Neural crest cell (in vitro differentiated cells): ENCODE results near the gene CFAP73. TPM values are rescaled to one million over a fixed set of nuclear protein-coding genes. Genes with fewer than 3 reads are reported as not detected.

Experiments used
- DNase-seq: peaks from one replicate; pipeline ENCODE4 v3.0.0; 2021; ENCODE audit warnings: low read depth, mixed read lengths, low spot score
- H3K27ac Mint-ChIP-seq: one replicate; pipeline ENCODE4 v1.8.0; 2021; ENCODE audit warnings: mild to moderate bottlenecking, mixed read lengths; ENCODE audit not compliant: unreplicated experiment
- H3K27me3 Mint-ChIP-seq: 2 replicates; pipeline ENCODE4 v1.8.0; 2021; ENCODE audit warnings: low read depth, mild to moderate bottlenecking, mixed read lengths
- H3K36me3 Mint-ChIP-seq: 2 replicates; pipeline ENCODE4 v1.8.0; 2021; ENCODE audit warnings: low read depth, mild to moderate bottlenecking, mixed read lengths
- H3K4me1 Mint-ChIP-seq: 2 replicates; pipeline ENCODE4 v1.8.0; 2021; ENCODE audit warnings: mixed read lengths
- H3K4me3 Mint-ChIP-seq: one replicate; pipeline ENCODE4 v1.8.0; 2021; ENCODE audit warnings: mild to moderate bottlenecking, mixed read lengths
- H3K9me3 Mint-ChIP-seq: 2 replicates; pipeline ENCODE4 v1.8.0; 2021; ENCODE audit warnings: mixed read lengths
- total RNA-seq: library from RNA; stranded (reverse); gene quantifications from 2 replicates; pipeline ENCODE4 v1.2.1, GENCODE V29; 2021
- TF ChIP-seq, protein P1 (sequence below): fragments of 200-600 bp; sonication (generic); conservative IDR thresholded peaks from 2 replicates; pipeline ENCODE4 v1.5.0; 2021; ENCODE audit warnings: antibody characterized with exemption, mild to moderate bottlenecking

CFAP73 gene
- total RNA-seq, 1 donor from 2014 or later, result not detected

DNA sequence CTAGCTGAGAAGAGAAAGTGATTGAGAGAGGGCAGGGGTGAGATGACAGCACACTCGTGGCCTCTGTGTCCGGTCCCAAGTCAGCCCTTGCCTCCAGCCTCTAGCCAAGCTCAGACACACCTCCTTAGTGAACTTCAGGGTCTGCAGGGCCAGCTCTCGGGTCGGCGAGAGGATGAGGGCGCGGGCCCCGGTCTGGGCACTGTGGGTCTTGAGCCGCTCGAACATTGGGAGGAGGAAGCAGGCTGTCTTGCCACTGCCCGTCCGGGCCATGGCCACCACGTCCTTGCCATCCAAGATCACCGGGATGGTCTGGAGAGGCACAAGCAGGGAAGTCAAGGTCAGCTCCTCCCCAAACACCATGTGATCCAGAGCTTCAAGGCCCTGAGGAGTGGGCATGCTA lies 29.5 kb downstream of the CFAP73 start:
- peaks cover 22% of the 10 kb centered on the region for H3K36me3 Mint-ChIP-seq
- no peaks in the 10 kb centered on the region for H3K9me3 Mint-ChIP-seq

DNA sequence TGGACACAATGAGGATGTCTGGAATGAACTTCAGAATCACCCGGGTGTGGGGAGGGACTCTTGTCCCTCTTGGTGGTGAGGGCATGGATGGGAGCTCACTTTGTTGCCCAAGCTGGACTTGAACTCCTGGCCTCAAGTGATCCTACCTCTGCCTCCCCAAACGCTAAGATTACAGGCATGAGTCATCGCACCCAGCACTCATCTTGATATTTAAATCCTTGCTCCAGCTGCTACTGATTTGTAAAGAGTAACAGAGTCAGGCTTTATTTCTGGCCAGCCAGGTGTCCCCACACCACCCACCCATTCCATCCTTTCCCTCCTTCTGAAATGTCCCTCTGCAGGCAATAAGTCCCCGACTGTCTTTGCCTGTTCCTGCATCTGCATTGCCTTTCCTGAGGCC lies 30.8 kb downstream of the CFAP73 start:
- no peaks in the 10 kb centered on the region for H3K9me3 Mint-ChIP-seq
- H3K27me3 Mint-ChIP-seq, result no peaks in the 10 kb centered on the region
- peak overlapping the region; percentile 45 for H3K4me3 Mint-ChIP-seq
- peaks cover 18% of the 10 kb centered on the region for H3K36me3 Mint-ChIP-seq
- H3K27ac Mint-ChIP-seq, result no peak overlapping the region
- peaks cover 6% of the 10 kb centered on the region for H3K4me1 Mint-ChIP-seq
- no peak for DNase-seq
- TF ChIP-seq, protein P1, sequence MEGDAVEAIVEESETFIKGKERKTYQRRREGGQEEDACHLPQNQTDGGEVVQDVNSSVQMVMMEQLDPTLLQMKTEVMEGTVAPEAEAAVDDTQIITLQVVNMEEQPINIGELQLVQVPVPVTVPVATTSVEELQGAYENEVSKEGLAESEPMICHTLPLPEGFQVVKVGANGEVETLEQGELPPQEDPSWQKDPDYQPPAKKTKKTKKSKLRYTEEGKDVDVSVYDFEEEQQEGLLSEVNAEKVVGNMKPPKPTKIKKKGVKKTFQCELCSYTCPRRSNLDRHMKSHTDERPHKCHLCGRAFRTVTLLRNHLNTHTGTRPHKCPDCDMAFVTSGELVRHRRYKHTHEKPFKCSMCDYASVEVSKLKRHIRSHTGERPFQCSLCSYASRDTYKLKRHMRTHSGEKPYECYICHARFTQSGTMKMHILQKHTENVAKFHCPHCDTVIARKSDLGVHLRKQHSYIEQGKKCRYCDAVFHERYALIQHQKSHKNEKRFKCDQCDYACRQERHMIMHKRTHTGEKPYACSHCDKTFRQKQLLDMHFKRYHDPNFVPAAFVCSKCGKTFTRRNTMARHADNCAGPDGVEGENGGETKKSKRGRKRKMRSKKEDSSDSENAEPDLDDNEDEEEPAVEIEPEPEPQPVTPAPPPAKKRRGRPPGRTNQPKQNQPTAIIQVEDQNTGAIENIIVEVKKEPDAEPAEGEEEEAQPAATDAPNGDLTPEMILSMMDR, result no peak

More for the DNA sequence above, 29.5 kb downstream of the CFAP73 start:
- H3K4me1 Mint-ChIP-seq, result no peaks in the 10 kb centered on the region
- H3K4me3 Mint-ChIP-seq, result peak overlapping the region; percentile 34
- H3K27ac Mint-ChIP-seq, result no peak overlapping the region
- TF ChIP-seq, protein P1, result no peak
- no peak for DNase-seq
- H3K27me3 Mint-ChIP-seq, result no peaks in the 10 kb centered on the region

DNA sequence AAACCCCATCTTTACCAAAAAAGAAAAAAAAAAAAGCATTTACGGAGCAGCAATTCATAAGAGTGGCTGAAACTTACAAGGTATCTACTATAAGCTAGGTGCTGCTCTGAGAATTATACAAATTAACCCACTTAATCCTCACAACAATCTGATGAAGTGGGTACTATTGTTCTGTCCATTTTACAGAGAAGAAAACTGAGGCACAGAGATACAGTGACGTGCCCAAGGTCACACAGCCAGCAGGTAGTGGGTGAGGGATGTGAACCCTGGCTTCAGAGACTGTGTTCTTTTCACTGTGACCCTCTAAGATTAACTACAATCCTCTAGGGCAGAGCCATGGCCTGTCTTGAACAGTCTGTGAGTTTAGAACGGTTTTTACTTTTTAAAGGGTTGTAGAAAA lies 32.5 kb downstream of the CFAP73 start:
- Mint-ChIP-seq H3K4me3 (no peak overlapping the region), H3K27me3 (no peaks in the 10 kb centered on the region), H3K36me3 (peaks cover 10% of the 10 kb centered on the region), H3K9me3 (no peaks in the 10 kb centered on the region), H3K4me1 (peaks cover 17% of the 10 kb centered on the region), H3K27ac (no peak overlapping the region)
- TF ChIP-seq, protein P1, result no peak
- no peak for DNase-seq

DNA sequence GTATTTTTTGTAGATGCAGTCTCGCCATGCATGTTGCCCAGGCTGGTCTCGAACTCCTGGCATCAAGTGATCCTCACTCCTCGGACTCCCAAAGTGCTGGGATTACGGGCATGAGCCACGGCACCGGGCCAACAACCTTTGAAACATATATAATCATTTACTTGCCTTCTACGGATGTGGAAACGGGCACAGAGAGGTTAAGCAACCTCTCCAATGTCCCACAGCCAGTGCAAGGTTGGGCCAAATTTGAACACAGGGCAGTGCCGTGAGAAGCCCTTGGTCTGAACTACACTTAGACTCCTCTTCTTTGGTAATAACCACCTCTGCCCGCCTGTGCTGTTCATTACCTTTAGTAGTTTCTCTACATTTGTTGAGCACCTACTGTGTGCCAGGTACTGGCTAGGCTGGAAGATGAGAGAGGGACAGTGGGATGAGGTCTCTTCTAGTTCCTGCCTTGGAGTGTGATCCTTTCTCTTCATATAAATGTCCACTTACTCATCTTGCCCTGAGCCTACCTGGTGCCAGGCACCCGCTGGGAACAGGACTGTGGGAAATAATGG lies 33.6 kb downstream of the CFAP73 start:
- Mint-ChIP-seq H3K9me3 (no peaks in the 10 kb centered on the region), H3K27me3 (no peaks in the 10 kb centered on the region), H3K27ac (no peak overlapping the region), H3K36me3 (peaks cover 4% of the 10 kb centered on the region), H3K4me3 (peak overlapping the region; percentile 56), H3K4me1 (peaks cover 21% of the 10 kb centered on the region)
- DNase-seq, result no peak
- TF ChIP-seq, protein P1, result no peak

DNA sequence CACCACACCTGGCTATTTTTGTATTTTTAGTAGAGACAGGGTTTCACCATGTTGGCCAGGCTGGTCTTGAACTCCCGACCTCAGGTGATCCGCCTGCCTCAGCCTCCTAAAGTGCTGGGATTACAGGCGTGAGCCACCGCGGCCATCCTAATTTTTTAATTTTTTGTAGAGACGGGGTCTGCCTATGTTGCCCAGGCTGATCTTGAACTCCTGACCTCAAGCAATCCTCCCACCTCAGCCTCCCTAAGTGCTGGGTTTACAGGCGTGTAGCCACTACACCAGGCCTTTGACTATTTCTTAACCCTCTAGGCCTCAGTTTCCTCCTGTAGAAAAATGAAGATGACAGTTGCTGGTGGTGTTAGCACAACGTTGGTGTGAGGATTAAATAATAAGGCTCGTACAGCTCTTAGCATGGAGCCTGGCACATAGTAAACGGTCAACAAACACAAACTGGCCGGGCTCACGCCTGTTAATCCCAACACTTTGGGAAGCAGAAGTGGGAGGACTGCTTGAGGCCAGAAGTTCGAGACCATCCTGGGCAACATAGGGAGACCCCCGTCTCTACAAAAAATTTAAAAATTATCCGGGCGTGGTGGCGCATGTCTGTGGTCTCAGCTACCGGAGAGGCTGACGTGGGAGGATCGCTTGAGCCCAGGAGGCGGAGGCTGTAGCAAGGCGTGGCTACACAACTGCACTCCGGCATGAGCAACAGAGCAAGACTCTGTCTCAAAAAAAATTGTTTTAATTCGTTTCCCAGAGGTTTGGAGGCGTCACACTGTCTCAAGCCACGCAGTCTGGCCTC lies 34.8 kb downstream of the CFAP73 start:
- H3K27ac Mint-ChIP-seq, result peak overlapping the region; percentile 91
- peaks cover 21% of the 10 kb centered on the region for H3K4me1 Mint-ChIP-seq
- no peaks in the 10 kb centered on the region for H3K9me3 Mint-ChIP-seq
- H3K36me3 Mint-ChIP-seq, result peaks cover 4% of the 10 kb centered on the region
- no peaks in the 10 kb centered on the region for H3K27me3 Mint-ChIP-seq
- TF ChIP-seq, protein P1, result no peak
- H3K4me3 Mint-ChIP-seq, result peak overlapping the region; percentile 96
- no peak for DNase-seq
